ENCODE measurements around the gene NOP9.

- TF ChIP-seq, protein P1, sequence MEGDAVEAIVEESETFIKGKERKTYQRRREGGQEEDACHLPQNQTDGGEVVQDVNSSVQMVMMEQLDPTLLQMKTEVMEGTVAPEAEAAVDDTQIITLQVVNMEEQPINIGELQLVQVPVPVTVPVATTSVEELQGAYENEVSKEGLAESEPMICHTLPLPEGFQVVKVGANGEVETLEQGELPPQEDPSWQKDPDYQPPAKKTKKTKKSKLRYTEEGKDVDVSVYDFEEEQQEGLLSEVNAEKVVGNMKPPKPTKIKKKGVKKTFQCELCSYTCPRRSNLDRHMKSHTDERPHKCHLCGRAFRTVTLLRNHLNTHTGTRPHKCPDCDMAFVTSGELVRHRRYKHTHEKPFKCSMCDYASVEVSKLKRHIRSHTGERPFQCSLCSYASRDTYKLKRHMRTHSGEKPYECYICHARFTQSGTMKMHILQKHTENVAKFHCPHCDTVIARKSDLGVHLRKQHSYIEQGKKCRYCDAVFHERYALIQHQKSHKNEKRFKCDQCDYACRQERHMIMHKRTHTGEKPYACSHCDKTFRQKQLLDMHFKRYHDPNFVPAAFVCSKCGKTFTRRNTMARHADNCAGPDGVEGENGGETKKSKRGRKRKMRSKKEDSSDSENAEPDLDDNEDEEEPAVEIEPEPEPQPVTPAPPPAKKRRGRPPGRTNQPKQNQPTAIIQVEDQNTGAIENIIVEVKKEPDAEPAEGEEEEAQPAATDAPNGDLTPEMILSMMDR (conservative IDR thresholded peaks at IDR 0.05; ENCODE audit: low read depth, low read length), result no peak
- TF ChIP-seq EZH2 (IDR thresholded peaks at IDR 0.05; ENCODE audit: borderline replicate concordance, low read depth, low read length, poor library complexity, severe bottlenecking), result no peak
Measured at GRCh38 chr14:24283796-24284460, 15.7 kb upstream of the NOP9 start.
